ENCODE measurements around the gene SDK2.

DNA sequence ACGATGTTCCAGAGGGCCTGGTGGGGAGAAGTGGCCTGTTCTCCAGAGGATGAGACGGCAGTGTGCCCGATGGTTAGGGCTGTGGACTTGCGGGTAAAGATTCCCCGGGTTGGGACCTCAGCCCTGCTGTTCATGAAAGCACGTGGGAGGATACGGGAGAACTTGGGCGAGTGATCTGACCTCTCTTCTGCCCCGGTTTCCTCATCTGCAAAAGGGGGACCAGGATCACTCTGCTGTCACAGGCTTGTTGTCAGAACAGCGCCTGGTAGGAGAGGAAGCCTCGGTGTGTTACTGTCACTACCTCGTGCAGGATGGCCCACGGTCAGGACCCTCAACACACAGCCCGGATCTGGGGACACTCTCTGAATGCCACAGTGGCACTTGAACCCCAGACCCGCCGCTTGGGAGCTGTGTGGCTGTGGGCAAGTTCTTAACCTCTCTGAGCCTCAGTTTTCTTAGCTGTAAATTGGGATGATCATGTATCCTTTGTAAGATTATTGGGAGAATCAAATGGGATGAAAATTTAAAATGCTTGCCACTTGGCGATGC is 246.9 kb downstream of the SDK2 start:
- TF ChIP-seq, protein P1, sequence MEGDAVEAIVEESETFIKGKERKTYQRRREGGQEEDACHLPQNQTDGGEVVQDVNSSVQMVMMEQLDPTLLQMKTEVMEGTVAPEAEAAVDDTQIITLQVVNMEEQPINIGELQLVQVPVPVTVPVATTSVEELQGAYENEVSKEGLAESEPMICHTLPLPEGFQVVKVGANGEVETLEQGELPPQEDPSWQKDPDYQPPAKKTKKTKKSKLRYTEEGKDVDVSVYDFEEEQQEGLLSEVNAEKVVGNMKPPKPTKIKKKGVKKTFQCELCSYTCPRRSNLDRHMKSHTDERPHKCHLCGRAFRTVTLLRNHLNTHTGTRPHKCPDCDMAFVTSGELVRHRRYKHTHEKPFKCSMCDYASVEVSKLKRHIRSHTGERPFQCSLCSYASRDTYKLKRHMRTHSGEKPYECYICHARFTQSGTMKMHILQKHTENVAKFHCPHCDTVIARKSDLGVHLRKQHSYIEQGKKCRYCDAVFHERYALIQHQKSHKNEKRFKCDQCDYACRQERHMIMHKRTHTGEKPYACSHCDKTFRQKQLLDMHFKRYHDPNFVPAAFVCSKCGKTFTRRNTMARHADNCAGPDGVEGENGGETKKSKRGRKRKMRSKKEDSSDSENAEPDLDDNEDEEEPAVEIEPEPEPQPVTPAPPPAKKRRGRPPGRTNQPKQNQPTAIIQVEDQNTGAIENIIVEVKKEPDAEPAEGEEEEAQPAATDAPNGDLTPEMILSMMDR (IDR thresholded peaks at IDR 0.05), result no peak
- TF ChIP-seq POLR2A (IDR thresholded peaks at IDR 0.05), result no peak

Measured in right lobe of liver (tissue), 4 donors.